Measurements from ENCODE around the gene HOXA4. TPM values are rescaled to one million over a fixed set of nuclear protein-coding genes. Genes with fewer than 3 reads are reported as not detected.

HOXA4 gene
- polyA plus RNA-seq, 10 donors: 12.7 to 34.5 (median 26.5) TPM

DNA sequence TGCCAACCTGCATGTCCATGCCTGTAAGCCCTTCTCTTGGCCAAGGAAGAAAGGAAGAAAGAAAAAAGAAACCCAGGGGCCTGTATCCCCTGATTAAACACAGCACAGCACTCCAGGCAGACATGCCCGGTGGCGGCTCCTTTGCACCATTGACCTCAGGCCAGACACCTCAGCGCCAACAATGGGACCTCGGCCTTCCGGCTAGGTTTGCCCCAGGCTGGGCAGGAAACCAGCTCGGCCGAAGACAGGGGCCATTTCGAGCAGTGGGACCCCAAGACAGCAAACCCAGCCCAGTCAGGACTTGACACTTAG, 40.7 kb upstream of the HOXA4 start:
- no peak for DNase-seq

DNA sequence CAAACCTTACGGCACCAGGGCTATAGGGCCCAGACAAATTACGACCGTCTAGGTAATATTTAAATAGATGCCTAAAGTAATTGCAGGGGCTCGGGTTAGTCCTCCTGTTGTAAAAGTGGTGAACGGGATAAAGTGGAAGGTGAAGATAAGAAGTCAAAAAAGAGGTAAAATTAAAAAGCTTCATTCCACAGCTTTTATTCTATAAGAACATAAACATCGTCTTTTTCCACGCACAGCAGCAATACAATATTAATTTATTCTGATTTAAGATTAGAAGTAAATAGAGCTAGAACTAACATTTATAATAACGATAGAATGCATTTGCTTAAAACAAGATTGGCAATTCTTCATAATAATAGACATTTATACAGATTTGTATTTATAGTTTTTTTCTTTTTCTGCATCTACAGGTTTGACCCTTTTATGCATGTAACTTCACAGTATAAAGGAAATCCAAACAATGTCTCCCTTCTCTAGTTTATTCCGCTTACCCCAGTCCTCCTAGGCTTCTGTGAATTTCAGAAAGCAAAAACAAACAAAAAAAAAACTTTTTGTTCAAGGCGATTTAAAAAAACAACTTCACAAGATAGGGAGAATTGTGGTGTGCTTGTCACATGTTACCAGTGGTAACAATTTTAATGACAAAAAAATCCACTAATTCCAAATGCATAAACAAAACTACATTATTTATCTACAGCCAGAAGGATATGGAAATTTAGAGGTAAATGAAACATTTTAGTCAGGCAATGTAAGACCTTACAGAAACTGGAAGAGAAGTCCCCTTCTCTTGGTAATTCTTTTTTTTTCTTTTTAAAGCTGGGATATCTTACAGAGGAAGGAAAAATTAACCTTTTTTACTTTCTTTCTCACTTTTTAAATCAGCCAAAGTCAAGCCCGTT, 40.1 kb upstream of the HOXA4 start:
- DNase-seq: peak in 1 of 3 donors; percentile 68

- peak in 1 of 3 donors; percentile 90 for DNase-seq
These were observed 39.3 kb upstream of the HOXA4 start for GRCh38 chr7:27169658-27170425.

- DNase-seq: peak in 1 of 3 donors; percentile 94
These were observed 37.8 kb upstream of the HOXA4 start for GRCh38 chr7:27168265-27168947.

DNA sequence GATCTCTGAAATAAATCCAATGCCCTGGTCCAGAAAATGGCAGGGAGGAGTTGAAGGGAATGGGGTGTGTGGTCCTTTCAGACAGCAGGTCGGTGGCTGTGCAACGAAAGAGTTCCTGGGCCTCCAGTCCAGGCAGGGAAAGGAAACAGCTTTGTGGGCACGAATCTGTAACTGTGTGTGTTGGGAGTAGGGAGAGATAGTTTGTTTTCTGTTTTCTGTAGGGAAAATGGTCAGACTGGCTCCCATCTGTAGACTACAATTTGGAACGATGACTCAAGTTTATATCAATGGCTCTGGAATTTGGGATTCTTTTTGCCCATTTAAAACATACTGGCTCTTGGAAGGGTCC, 37.3 kb upstream of the HOXA4 start:
- no peak for DNase-seq

- peak in 1 of 3 donors; percentile 83 for DNase-seq
These were observed 36.3 kb upstream of the HOXA4 start for GRCh38 chr7:27166531-27167505.

GRCh38 chr7:27165996-27166530, 35.5 kb upstream of the HOXA4 start:
- DNase-seq: no peak

DNA sequence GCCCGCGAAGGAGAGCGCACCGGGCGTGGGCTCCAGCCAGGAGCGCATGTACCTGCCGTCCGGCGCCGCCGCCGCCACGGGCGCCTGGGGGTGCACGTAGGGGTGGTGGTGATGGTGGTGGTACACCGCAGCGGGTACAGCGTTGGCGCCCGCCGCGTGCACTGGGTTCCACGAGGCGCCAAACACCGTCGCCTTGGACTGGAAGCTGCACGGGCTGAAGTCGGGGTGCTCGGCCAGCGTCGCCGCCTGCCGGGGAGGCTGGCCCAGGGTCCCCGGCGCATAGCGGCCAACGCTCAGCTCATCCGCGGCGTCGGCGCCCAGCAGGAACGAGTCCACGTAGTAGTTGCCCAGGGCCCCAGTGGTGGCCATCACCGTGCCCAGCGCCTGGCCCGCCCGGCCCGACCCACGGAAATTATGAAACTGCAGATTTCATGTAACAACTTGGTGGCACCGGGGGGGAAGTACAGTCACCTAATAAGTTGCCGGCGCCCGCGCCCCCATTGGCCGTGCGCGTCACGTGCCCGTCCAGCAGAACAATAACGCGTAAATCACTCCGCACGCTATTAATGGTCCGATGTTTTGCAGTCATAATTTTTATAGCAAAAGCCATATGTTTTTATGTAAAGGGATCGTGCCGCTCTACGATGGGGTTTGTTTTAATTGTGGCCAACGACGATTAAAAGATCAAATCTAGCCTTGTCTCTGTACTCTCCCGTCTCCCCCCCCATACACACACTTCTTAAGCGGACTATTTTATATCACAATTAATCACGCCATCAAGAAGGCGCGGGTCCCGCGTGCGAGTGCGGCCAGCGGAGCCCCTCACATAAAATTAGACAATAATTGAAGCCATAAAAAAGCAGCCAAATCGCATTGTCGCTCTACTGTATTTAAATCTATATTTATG, 34.8 kb upstream of the HOXA4 start, which contains the start of gene HOXA9:
HOXA9 (minus strand) TSS at position 449 of the 907 bp plus-strand sequence; CDS start at position 369, 80 bp downstream.
- DNase-seq: peak; percentile 86 to 98 (median 92)

GRCh38 chr7:27164367-27165088, 34.0 kb upstream of the HOXA4 start:
- DNase-seq: peak in 1 of 3 donors; percentile 88

DNA sequence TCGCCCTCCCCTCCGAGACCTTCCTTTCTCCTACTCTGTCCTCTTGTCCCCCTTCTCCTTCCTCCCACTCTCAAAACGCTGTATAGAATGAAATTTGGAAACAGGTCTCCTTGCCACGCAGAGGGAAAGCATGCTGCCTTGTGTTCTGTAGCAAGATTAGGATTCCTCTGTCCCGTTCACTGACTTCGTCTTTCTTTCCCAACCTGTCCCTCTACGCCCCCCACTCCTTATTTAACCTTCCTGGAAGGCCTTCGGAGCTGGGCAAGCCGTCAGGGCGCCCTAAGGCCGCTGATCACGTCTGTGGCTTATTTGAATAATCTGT, 33.4 kb upstream of the HOXA4 start:
- no peak for DNase-seq

GRCh38 chr7:27163288-27164044, 32.9 kb upstream of the HOXA4 start:
- DNase-seq: no peak

GRCh38 chr7:27162561-27163287, 32.2 kb upstream of the HOXA4 start:
- peak in 1 of 3 donors; percentile 74 for DNase-seq

- DNase-seq: peak in 1 of 3 donors; percentile 86
These were observed 31.4 kb upstream of the HOXA4 start for GRCh38 chr7:27161721-27162560.

GRCh38 chr7:27161214-27161720, 30.7 kb upstream of the HOXA4 start:
- peak in 1 of 3 donors; percentile 41 for DNase-seq

DNA sequence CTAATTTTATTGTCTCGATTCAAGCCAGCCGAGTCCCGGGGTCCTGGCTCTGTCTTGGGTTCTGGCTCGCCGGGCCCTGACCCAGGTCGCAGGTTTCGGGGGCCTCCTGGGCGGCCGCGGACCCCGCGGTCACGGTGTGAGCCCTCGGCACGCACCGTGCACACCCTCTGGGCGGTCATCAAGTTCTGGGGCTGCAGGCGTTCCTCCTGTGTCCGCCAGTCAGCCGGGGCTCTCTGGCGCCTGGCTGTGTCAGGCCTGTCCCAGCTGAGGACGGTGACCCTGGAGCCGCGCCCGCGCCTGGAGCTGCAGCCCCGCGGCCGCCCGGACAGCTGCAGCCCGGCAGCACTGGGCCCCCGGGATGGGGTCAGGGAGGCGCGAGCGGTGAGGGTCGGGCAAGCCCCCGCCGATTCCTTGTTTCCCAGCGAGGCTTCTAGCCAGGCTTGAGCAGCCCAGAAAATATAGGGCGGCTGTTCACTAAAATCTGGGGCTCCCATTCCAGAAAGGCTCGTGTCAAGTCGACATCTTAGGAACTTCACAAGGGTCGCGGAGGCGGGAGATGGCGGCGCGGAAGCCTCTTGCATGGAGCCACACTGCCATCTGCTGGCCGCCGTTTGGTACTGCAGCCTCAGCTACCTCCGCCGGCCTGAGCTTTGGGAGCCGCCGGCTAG, 30.1 kb upstream of the HOXA4 start:
- peak; percentile 88 to 97 (median 92) for DNase-seq

- DNase-seq: peak in 2 of 3 donors; percentile 32 to 76
These were observed 29.6 kb upstream of the HOXA4 start for GRCh38 chr7:27160145-27160545.

Data from muscle of back (tissue), 11 donors.